Loucy (cell line): Measurements from ENCODE around the gene CROCC.

Experiments
- H2AFZ ChIP-seq: fragments of 200-600 bp; sonication (generic); 2 replicates; pipeline ENCODE4 v1.6.0; 2016; ENCODE audit warnings: antibody characterized with exemption, mild to moderate bottlenecking, low read length, moderate library complexity
- H3F3A ChIP-seq: fragments of 200-600 bp; 2 replicates; pipeline ENCODE4 v1.6.0; 2016; ENCODE audit warnings: antibody characterized with exemption, low read depth, mild to moderate bottlenecking
- H3K27me3 ChIP-seq: fragments of 200-600 bp; sonication (generic); 2 replicates; pipeline ENCODE4 v1.6.1; 2014; ENCODE audit warnings: low read length, mild to moderate bottlenecking; ENCODE audit not compliant: insufficient read depth, poor library complexity, severe bottlenecking
- H3K36me3 ChIP-seq: fragments of 200-600 bp; sonication (generic); 2 replicates; pipeline ENCODE4 v1.6.1; 2016; ENCODE audit warnings: low read length; ENCODE audit not compliant: insufficient read depth
- H3K4me1 ChIP-seq: fragments of 200-600 bp; sonication (generic); 2 replicates; pipeline ENCODE4 v1.5.1; 2014; ENCODE audit warnings: low read length, mild to moderate bottlenecking; ENCODE audit not compliant: insufficient read depth, poor library complexity, severe bottlenecking
- H3K4me2 ChIP-seq: fragments of 200-600 bp; sonication (generic); 2 replicates; pipeline ENCODE4 v1.6.0; 2014; ENCODE audit warnings: antibody characterized with exemption, low read length, low read depth, mild to moderate bottlenecking; ENCODE audit not compliant: poor library complexity, severe bottlenecking
- H3K4me3 ChIP-seq: fragments of 200-600 bp; sonication (generic); 2 replicates; pipeline ENCODE4 v1.5.1; 2014; ENCODE audit warnings: low read length, mild to moderate bottlenecking, mixed read lengths; ENCODE audit not compliant: poor library complexity, severe bottlenecking
- H3K79me2 ChIP-seq: fragments of 200-600 bp; sonication (generic); 2 replicates; pipeline ENCODE4 v1.6.1; 2014; ENCODE audit warnings: low read length; ENCODE audit not compliant: insufficient read depth
- H3K9ac ChIP-seq: fragments of 200-600 bp; sonication (generic); 2 replicates; pipeline ENCODE4 v1.6.0; 2014; ENCODE audit warnings: mild to moderate bottlenecking, low read depth, low read length, moderate library complexity; ENCODE audit not compliant: poor library complexity, severe bottlenecking
- H3K9me2 ChIP-seq: fragments of 200-600 bp; sonication (generic); replicated peaks from 2 replicates; pipeline ENCODE4 v1.6.1; 2016; ENCODE audit warnings: low read depth, low read length, mixed read lengths
- H3K9me3 ChIP-seq: fragments of 200-600 bp; sonication (generic); 2 replicates; pipeline ENCODE4 v1.6.1; 2014; ENCODE audit warnings: mild to moderate bottlenecking, antibody characterized with exemption, low read length, low read depth; ENCODE audit not compliant: insufficient read depth
- H4K20me1 ChIP-seq: fragments of 200-600 bp; sonication (generic); 2 replicates; pipeline ENCODE4 v1.6.0; 2014; ENCODE audit warnings: antibody characterized with exemption, low read length, mild to moderate bottlenecking; ENCODE audit not compliant: insufficient read depth, poor library complexity, severe bottlenecking
- CTCF ChIP-seq: fragments of 200-600 bp; sonication (generic); conservative IDR thresholded peaks from 2 replicates; pipeline ENCODE4 v1.5.1; 2014; ENCODE audit warnings: mild to moderate bottlenecking, antibody characterized with exemption, low read length
- EZH2phosphoT487 ChIP-seq: fragments of 200-600 bp; IDR thresholded peaks from 2 replicates; pipeline ENCODE4 v1.6.1; 2018; ENCODE audit warnings: antibody characterized with exemption, mild to moderate bottlenecking, moderate library complexity, borderline replicate concordance

The CROCC gene

GRCh38 chr1:16973215-16973614 is 51.5 kb downstream of the CROCC start:
- Histone ChIP-seq H3K9ac (no peak overlapping the region), H3K36me3 (no peaks in the 10 kb centered on the region), H3F3A (no peaks in the 10 kb centered on the region), H2AFZ (no peak overlapping the region), H3K4me1 (peaks cover 3% of the 10 kb centered on the region), H3K27me3 (no peaks in the 10 kb centered on the region), H3K9me2 (no peaks in the 10 kb centered on the region), H3K9me3 (no peaks in the 10 kb centered on the region), H4K20me1 (no peaks in the 10 kb centered on the region), H3K4me3 (no peak overlapping the region), H3K79me2 (no peaks in the 10 kb centered on the region), H3K4me2 (no peak overlapping the region)
- no peak for TF ChIP-seq CTCF

- H3K79me2 ChIP-seq, result no peaks in the 10 kb centered on the region
- no peaks in the 10 kb centered on the region for H3K9me2 ChIP-seq
- TF ChIP-seq EZH2phosphoT487, result no peak
- no peak for TF ChIP-seq CTCF
- H3F3A ChIP-seq, result no peaks in the 10 kb centered on the region
- no peak overlapping the region for H2AFZ ChIP-seq
- no peak overlapping the region for H3K4me2 ChIP-seq
- H3K27me3 ChIP-seq, result no peaks in the 10 kb centered on the region
- H3K36me3 ChIP-seq, result no peaks in the 10 kb centered on the region
- no peaks in the 10 kb centered on the region for H3K9me3 ChIP-seq
- no peak overlapping the region for H3K4me3 ChIP-seq
- H3K9ac ChIP-seq, result no peak overlapping the region
- H4K20me1 ChIP-seq, result no peaks in the 10 kb centered on the region
- H3K4me1 ChIP-seq, result peaks cover 11% of the 10 kb centered on the region
These were observed 53.5 kb downstream of the CROCC start for GRCh38 chr1:16975211-16975610.

- TF ChIP-seq EZH2phosphoT487 (no peak), CTCF (no peak)
- Histone ChIP-seq H4K20me1 (no peaks in the 10 kb centered on the region), H3K27me3 (no peaks in the 10 kb centered on the region), H3K4me3 (no peak overlapping the region), H3K4me2 (no peak overlapping the region), H3K79me2 (no peaks in the 10 kb centered on the region), H3K9me3 (no peaks in the 10 kb centered on the region), H3K9me2 (no peaks in the 10 kb centered on the region), H3K4me1 (peaks cover 11% of the 10 kb centered on the region), H3K9ac (no peak overlapping the region), H2AFZ (no peak overlapping the region), H3K36me3 (no peaks in the 10 kb centered on the region), H3F3A (no peaks in the 10 kb centered on the region)
These were observed 54.1 kb downstream of the CROCC start for GRCh38 chr1:16975838-16976237.
